Liver (tissue), 9 donors: ENCODE results near the gene ABLIM2. TPM values are rescaled to one million over a fixed set of nuclear protein-coding genes. Genes with fewer than 3 reads are reported as not detected.

Experiments used
- DNase-seq: peaks from one replicate; pipeline ENCODE4 v3.0.0-alpha.2; 2017; ENCODE audit warnings: low spot score
- H3K27ac ChIP-seq, 2 donors: one replicate each; pipeline ENCODE4 v1.7.0; 2013; ENCODE audit warnings: inconsistent platforms in 2 of 2, low read length in 2 of 2, control low read depth in 1 of 2, low read depth in 1 of 2, mild to moderate bottlenecking in 1 of 2
- H3K27me3 ChIP-seq, 4 donors: one replicate each; pipeline versions ENCODE4 v1.6.1 to v1.7.0; 2013; ENCODE audit warnings: low read length in 3 of 4, inconsistent platforms in 1 of 4, mild to moderate bottlenecking in 1 of 4, moderate library complexity in 1 of 4; ENCODE audit not compliant: control insufficient read depth in 4 of 4, insufficient read depth in 4 of 4
- H3K36me3 ChIP-seq, 4 donors: one replicate each; pipeline versions ENCODE4 v1.6.1 to v1.7.0; 2013; ENCODE audit warnings: low read length in 3 of 4, mild to moderate bottlenecking in 3 of 4, low read depth in 1 of 4, moderate library complexity in 1 of 4; ENCODE audit not compliant: control insufficient read depth in 4 of 4, insufficient read depth in 3 of 4
- H3K4me1 ChIP-seq, 4 donors: one replicate each; pipeline versions ENCODE4 v1.6.1 to v1.7.0; 2013; ENCODE audit warnings: low read length in 3 of 4, mild to moderate bottlenecking in 3 of 4, moderate library complexity in 1 of 4; ENCODE audit not compliant: control insufficient read depth in 4 of 4, insufficient read depth in 4 of 4
- H3K4me3 ChIP-seq, 3 donors: one replicate each; pipeline versions ENCODE4 v1.6.1 to v1.7.0; 2013; ENCODE audit warnings: low read length in 3 of 3, control low read depth in 1 of 3, low read depth in 1 of 3, mild to moderate bottlenecking in 1 of 3
- H3K9ac ChIP-seq, 2 donors: one replicate each; pipeline ENCODE4 v1.7.0; 2013; ENCODE audit warnings: low read length in 2 of 2, mild to moderate bottlenecking in 2 of 2, moderate library complexity in 2 of 2, control low read depth in 1 of 2, low read depth in 1 of 2
- H3K9me3 ChIP-seq, 4 donors: one replicate each; pipeline versions ENCODE4 v1.6.1 to v1.7.0; 2013; ENCODE audit warnings: low read length in 3 of 4; ENCODE audit not compliant: control insufficient read depth in 4 of 4
- EGR1 ChIP-seq, 2 donors: IDR thresholded peaks; 2 replicates each; pipeline ENCODE4 v1.6.1; 2016 to 2018; ENCODE audit warnings: antibody characterized with exemption in 2 of 2, low read depth in 2 of 2
- GABPA ChIP-seq, 2 donors: IDR thresholded peaks in 1 of 2; conservative IDR thresholded peaks in 1 of 2; 2 replicates each; pipeline ENCODE4 v1.6.1; 2016; ENCODE audit warnings: antibody characterized with exemption in 2 of 2, mild to moderate bottlenecking in 1 of 2, moderate library complexity in 1 of 2
- HNF4A ChIP-seq, 2 donors: conservative IDR thresholded peaks; 2 replicates each; pipeline ENCODE4 v1.6.1; 2016; ENCODE audit warnings: antibody characterized with exemption in 2 of 2, mild to moderate bottlenecking in 2 of 2
- HNF4G ChIP-seq: IDR thresholded peaks from 2 replicates; pipeline ENCODE4 v1.6.1; 2016; ENCODE audit warnings: antibody characterized with exemption
- RAD21 ChIP-seq, 2 donors: IDR thresholded peaks; 2 replicates each; pipeline ENCODE4 v1.6.1; 2016; ENCODE audit warnings: antibody characterized with exemption in 2 of 2, mild to moderate bottlenecking in 2 of 2
- RXRA ChIP-seq, 2 donors: IDR thresholded peaks; 2 replicates each; pipeline ENCODE4 v1.6.1; 2017 to 2018; ENCODE audit warnings: antibody characterized with exemption in 2 of 2, mild to moderate bottlenecking in 1 of 2
- SP1 ChIP-seq: IDR thresholded peaks from 2 replicates; pipeline ENCODE4 v1.6.1; 2018; ENCODE audit warnings: antibody characterized with exemption, mild to moderate bottlenecking
- YY1 ChIP-seq: IDR thresholded peaks from 2 replicates; pipeline ENCODE4 v1.6.1; 2016; ENCODE audit warnings: antibody characterized with exemption, mild to moderate bottlenecking
- WGBS: extraction: QIAGEN DNeasy Blood & Tissue Kit; methylation state at CpG from one replicate; pipeline ENCODE4 v1.1.7; 2013; 5-methylcytosine and 5-hydroxymethylcytosine counted together
- polyA plus RNA-seq, 2 donors: library from polyadenylated mRNA; stranded (reverse) in 1 of 2; unstranded in 1 of 2; fragments of 200-250 nt in 1 of 2; fragments of >200 nt in 1 of 2; fragmentation: Nextera tagmentation in 1 of 2; extraction: Ambion mirVana in 1 of 2; gene quantifications; one replicate each; pipeline versions ENCODE4 v1.2.1 to v1.2.3, GENCODE V29; 2013 to 2015
- total RNA-seq, 2 donors: library from RNA; depleted of rRNA; stranded (reverse); fragments of >200 nt; gene quantifications; one replicate each; pipeline ENCODE4 v1.2.3, GENCODE V29; 2014
- TF ChIP-seq, protein P1 (sequence below): fragments of 150-350 bp; IDR thresholded peaks from 2 replicates; pipeline ENCODE4 v1.5.1; 2017; ENCODE audit warnings: improper control_type of control experiment, low read depth, low read length; ENCODE audit not compliant: missing input control
- donor health status: healthy.
- donor health status: healthy.
- donor health status: healthy.
- donor health status: healthy.
- donor health status: healthy.

Gene ABLIM2
- total and polyA plus RNA-seq, 4 donors = 0.75 to 2.5 (median 0.93) TPM

DNA sequence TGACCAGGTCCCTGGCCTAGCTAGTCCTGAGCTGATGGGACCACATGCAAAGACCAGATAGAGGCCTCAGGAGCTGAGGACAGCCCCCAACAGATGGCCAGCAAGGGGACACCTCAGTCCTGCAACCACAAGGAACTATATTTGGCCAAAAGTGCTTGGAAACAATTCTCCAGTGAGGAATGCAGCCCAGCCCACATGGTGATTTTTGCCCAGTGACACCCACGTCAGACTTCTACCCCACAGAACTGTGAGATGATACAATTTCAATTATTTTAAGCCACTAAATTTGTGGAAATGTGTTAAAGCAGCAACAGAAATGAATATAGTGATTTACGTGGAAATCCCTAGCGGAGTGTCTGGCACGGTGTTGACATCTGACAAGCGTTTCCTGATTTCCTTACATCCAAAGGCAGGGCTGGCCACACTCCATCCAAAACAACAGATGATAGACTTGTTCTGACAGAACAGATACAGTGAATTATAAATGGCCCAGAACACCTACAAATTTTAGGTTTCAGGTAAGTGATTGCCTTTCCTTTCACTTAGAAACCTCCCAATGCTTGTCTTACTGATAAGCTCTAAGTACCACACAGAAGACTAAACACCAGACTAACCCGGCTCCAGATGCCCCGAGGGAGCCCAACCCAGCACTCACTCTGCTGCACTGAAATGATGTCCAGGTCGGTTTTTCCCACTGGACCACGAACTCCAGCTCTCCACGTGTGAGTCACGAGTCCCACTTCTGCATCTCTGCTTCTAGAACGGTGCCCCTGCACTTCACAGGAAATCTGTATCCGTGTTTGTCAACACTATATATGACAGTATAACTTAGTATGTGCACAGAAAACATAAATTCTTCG lies 224.7 kb downstream of the ABLIM2 start:
- Histone ChIP-seq H3K4me1 (peaks cover 0 to 3% (median under 1%) of the 10 kb centered on the region in 4 donors), H3K9me3 (peaks cover 0 to 2% (median 0%) of the 10 kb centered on the region in 4 donors), H3K27ac (no peak overlapping the region), H3K27me3 (no peaks in the 10 kb centered on the region), H3K4me3 (no peak overlapping the region), H3K36me3 (no peaks in the 10 kb centered on the region), H3K9ac (no peak overlapping the region)
- DNase-seq = no peak
- 79% methylated on average over 14 of the region's 14 CpGs for WGBS
- no peak for TF ChIP-seq HNF4A (conservative IDR thresholded peaks at IDR 0.05)
- TF ChIP-seq GABPA (IDR thresholded peaks at IDR 0.05 in 1 of 2, conservative IDR thresholded peaks at IDR 0.05 in 1 of 2) = no peak
- TF ChIP-seq SP1 = no peak
- no peak for TF ChIP-seq RXRA (IDR thresholded peaks at IDR 0.05)
- TF ChIP-seq, protein P1, sequence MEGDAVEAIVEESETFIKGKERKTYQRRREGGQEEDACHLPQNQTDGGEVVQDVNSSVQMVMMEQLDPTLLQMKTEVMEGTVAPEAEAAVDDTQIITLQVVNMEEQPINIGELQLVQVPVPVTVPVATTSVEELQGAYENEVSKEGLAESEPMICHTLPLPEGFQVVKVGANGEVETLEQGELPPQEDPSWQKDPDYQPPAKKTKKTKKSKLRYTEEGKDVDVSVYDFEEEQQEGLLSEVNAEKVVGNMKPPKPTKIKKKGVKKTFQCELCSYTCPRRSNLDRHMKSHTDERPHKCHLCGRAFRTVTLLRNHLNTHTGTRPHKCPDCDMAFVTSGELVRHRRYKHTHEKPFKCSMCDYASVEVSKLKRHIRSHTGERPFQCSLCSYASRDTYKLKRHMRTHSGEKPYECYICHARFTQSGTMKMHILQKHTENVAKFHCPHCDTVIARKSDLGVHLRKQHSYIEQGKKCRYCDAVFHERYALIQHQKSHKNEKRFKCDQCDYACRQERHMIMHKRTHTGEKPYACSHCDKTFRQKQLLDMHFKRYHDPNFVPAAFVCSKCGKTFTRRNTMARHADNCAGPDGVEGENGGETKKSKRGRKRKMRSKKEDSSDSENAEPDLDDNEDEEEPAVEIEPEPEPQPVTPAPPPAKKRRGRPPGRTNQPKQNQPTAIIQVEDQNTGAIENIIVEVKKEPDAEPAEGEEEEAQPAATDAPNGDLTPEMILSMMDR = no peak

DNA sequence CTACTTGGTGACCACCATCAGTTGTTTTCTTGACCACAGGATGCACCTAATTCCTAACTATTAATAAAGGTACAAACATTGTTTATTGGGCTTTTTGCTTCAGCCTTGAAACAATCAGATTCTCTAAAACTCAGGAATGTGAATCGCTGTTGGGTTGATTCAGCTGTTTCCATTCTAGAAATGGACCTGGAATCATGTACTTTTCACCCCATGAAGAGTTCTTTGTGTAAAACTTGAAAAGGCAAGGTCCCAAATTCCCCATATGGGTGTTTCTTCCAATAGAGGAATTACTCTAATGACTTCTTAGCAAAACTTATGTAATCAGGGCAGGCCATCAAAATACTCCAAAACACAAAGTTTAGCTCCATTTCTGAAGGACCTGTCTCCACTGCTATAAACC lies 226.3 kb downstream of the ABLIM2 start:
- Histone ChIP-seq H3K9me3 (no peaks in the 10 kb centered on the region), H3K4me1 (no peaks in the 10 kb centered on the region), H3K9ac (no peak overlapping the region), H3K36me3 (no peaks in the 10 kb centered on the region), H3K4me3 (no peak overlapping the region), H3K27me3 (no peaks in the 10 kb centered on the region), H3K27ac (no peak overlapping the region)
- TF ChIP-seq RAD21 (IDR thresholded peaks at IDR 0.05) (no peak), GABPA (IDR thresholded peaks at IDR 0.05 in 1 of 2, conservative IDR thresholded peaks at IDR 0.05 in 1 of 2) (no peak), SP1 (no peak), HNF4G (no peak), EGR1 (IDR thresholded peaks at IDR 0.05; ENCODE audit: low read depth in 2 of 2) (no peak)
- TF ChIP-seq, protein P1 = no peak
- WGBS = 93% methylated on average over 1 of the region's 1 CpG
- no peak for DNase-seq

DNA sequence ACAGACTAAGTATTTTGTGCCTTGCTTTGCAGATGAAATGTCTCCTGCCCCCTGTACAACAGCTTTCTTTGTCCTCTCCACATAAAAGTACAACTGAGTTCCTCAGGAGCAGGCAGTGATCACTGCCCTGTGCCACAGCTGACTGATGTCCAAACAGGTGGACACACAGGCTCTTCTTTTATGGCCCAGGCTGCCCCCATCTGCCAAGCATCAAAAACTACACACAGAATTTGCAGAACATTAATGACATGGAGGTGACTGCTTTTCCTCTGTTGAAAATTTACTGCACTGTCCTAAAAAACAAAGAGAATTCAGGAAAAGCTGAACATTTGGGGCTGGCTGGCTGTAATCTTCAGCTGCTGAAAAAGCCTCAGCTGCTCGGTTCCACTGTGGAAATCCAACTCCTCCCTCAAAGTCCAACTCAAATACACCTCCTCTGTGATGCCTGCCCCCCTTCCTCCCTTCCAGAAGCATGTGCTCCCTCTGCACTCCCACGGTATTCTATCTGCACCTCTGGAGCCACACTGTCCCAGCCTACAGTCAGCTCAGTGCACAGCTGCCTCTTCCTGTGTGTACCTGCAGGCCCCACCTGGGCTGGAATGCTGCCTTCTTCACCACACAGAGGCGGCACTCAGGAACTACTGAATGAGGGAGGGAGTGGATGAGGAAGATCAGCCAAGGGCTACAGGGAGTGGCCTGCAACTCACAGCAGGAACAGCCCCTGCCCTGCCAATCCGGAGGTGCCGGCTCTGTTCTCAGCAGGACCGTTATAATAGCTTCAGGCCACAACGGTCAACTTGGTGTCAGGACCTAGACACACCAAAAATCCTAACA lies 229.3 kb downstream of the ABLIM2 start:
- Histone ChIP-seq H3K4me1 (no peaks in the 10 kb centered on the region), H3K9ac (no peak overlapping the region), H3K4me3 (no peak overlapping the region), H3K27ac (no peak overlapping the region), H3K27me3 (no peaks in the 10 kb centered on the region), H3K36me3 (no peaks in the 10 kb centered on the region), H3K9me3 (no peaks in the 10 kb centered on the region)
- 51% methylated on average over 7 of the region's 7 CpGs for WGBS
- no peak for DNase-seq
- TF ChIP-seq YY1 (no peak), RAD21 (IDR thresholded peaks at IDR 0.05) (peak; percentile 4 to 17)
